C4-2B (cell line): ENCODE data around the gene OAS1.

ENCODE experiments used
- CTCF ChIP-seq: fragments of 450-650 bp; conservative IDR thresholded peaks from 2 replicates; pipeline ENCODE4 v1.5.1; 2017; ENCODE audit warnings: mild to moderate bottlenecking
- ZFX ChIP-seq: fragments of 450-650 bp; IDR thresholded peaks from 2 replicates; pipeline ENCODE4 v1.6.1; 2017

GRCh38 chr12:112891093-112892024 is 15.4 kb upstream of the OAS1 start:
- TF ChIP-seq CTCF = no peak
- TF ChIP-seq ZFX = no peak
